Skin epidermis (tissue), 12 donors: ENCODE measurements around the gene RASA2.
A peak's percentile ranks its signal among the peaks of the same experiment; 100 is the strongest.

Source experiments
- H3K27ac ChIP-seq, 21 experiments: fragments of 200-600 bp; sonication (generic) in 11 of 21; one replicate each; pipeline ENCODE4 v1.5.0; 2020; ENCODE audit warnings: mild to moderate bottlenecking in 3 of 21, inconsistent platforms in 2 of 21, moderate library complexity in 2 of 21
- H3K4me3 ChIP-seq, 7 experiments: fragments of 200-600 bp; sonication (generic) in 2 of 7; one replicate each; pipeline ENCODE4 v1.5.0; 2020; ENCODE audit warnings: inconsistent platforms in 2 of 7, mild to moderate bottlenecking in 2 of 7, moderate library complexity in 1 of 7

Gene RASA2

DNA sequence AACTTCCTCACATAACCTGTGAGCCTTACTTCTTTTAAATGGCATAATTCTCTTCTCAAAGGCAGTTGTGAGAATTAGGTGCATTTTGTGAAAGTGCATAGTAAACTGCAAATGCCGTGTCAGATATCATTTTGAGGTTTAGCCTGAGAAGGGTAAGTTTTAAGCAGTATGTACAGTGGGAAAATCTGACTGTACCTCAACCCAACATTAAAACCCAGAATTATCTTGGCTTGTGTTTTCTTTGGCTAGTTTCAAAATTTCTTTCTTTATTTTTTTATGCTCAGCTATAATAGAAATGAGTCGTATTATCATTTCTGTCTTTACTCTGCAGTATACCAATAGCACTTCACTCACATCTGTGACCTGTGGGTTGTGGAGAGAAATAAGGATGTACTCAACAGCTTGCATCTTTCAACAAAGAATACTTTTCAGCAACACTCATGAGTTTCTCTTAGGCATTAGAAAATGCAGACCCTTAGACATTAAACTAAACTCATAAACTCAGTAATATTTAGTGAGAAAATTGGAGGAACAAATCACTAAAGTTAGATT, 65.7 kb downstream of the RASA2 start:
- peak overlapping the region in 4 of 21 experiments; percentile 7 to 62 (median 44) for H3K27ac ChIP-seq
- no peak overlapping the region for H3K4me3 ChIP-seq

DNA sequence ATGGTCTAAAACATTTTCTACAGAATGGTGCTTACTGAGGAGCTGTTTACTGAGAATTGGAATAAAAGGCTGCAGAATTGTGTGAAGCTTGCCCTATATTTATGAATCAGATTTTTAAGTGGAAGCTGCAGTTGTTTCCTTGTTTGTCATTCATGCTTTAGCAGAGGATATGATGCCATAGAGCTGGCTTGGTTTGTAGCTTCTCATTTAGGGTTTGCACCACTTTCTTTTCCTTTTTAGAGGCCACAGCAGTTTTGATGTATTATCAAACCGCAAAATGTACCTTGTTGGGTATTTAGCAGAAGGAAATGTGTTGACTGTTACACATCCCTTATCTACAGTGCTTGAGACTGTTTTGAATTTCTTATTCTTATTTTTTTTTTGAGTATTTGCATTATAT, 66.2 kb downstream of the RASA2 start:
- H3K4me3 ChIP-seq = no peak overlapping the region
- peak overlapping the region in 4 of 21 experiments; percentile 3 to 37 (median 20) for H3K27ac ChIP-seq

DNA sequence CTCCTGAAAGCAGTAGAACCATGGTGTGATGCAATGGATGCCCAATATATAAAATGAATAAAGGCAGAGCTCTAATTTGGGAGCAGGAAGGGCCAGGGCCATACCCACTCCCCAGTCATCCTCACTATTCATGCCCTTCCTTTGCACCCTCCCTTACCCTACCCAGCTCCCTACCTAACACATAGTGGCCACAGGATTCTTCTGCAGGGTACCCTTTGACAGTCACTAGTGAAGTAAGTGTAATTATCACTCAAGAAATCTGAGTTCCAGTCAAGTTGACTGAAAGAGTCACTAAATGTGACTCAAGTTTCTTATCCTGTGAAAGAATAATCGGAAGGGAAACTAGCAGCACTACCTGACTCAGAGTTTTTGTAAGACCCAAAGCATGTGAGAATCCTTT, 69.2 kb downstream of the RASA2 start:
- no peak overlapping the region for H3K27ac ChIP-seq
- H3K4me3 ChIP-seq = no peak overlapping the region

DNA sequence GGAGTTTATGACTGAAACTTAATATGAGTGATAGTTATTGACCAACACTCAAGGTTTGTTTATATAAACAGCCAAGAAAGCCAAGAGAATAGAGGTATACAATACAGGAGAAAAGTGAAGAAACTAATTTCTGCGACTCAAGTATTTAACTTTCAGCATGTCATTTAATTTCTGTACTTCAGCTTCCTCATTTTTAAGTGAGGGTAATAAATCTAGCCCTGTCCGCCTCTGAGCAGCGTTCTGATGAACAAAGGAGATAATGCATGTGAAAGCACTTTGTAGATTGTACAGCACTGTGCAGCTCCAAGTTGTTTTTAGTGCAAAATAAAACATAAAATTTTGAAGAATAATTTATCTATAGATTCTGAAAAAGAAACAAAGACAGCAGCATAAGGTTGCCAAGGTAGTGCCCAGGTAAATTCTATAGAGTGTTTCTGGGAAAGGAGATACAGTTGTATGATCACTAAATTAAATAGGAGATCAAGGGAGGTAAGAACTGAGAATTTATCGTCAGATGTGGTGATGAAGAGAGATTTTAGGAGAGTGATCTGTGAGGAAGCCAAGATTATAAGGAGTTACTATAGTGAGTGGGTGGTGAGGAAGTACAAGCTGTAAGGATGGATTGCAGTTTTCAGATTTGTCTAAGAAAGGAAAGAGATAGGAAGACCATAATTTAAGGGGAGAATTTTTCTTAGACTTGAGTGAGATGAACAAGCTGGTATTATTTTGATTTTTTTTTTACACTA, 71.3 kb downstream of the RASA2 start:
- Histone ChIP-seq H3K4me3 (no peak overlapping the region), H3K27ac (peak overlapping the region in 3 of 21 experiments; percentile 3 to 43 (median 31))

DNA sequence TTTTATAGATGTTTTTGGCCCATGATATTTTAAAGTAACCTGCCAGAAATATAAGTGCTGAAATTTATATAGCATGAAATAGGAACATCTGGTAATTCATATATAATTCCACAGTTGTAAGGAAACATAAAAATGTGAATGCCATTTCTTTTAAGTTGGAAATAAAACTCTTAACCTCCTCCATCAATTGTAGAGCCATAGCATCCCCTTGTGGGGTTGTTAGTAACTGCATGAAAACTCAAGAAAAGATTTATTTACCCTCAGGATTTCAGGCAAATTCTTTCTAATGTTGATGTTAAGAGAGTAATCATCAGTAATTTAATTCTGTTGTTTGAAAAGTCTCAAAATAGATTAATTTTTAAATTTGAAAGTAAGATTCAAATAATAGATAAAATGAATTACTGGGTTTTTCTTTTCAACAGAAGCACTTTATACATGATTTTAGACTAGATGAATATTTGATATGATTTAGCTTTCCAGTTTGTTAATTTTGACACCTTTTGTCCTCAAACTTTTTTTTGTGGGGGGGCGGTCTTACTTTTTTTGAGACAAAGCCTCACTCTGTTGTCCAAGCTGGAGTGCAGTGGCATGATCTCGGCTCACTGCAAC, 74.7 kb downstream of the RASA2 start:
- H3K27ac ChIP-seq = peak overlapping the region in 1 of 21 experiments; percentile 6
- no peak overlapping the region for H3K4me3 ChIP-seq

DNA sequence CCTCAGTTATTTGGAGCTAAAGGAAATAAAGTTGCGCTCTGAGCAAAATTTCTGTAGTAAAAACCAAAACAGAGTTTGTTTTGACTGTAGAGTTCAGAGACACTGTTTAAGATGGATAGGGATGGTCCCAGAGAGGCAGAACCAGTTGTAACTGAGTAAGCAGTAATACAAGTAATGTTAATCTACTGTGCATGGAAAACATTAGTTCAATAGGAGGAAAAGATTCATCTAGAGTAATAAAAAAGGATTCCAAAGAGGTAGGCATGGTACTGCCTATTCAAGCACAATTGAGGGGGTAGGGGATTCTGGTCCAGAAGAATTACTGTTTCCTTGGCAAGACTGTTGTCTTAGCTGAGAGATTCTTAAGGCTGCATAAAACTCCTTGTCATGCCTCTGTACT, 77.4 kb downstream of the RASA2 start:
- no peak overlapping the region for H3K4me3 ChIP-seq
- H3K27ac ChIP-seq = no peak overlapping the region

DNA sequence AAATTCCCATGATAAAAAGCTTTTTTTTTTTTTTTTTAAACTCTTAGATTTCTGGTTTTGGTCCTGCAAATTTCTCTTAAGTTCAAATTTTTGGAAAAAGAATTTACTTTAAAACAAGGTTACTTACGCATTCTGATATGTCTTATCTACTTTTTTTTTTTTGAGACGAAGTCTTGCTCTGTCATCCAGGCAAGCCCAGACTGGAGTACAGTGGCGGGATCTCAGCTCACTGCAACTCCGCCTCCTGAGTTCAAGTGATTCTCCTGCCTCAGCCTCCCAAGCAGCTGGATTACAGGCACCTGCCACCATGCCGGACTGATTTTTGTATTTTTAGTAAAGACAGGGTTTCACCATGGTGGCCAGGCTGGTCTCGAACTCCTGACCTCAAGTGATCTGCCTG, 83.2 kb downstream of the RASA2 start:
- Histone ChIP-seq H3K4me3 (no peak overlapping the region), H3K27ac (peak overlapping the region in 1 of 21 experiments; percentile 6)

DNA sequence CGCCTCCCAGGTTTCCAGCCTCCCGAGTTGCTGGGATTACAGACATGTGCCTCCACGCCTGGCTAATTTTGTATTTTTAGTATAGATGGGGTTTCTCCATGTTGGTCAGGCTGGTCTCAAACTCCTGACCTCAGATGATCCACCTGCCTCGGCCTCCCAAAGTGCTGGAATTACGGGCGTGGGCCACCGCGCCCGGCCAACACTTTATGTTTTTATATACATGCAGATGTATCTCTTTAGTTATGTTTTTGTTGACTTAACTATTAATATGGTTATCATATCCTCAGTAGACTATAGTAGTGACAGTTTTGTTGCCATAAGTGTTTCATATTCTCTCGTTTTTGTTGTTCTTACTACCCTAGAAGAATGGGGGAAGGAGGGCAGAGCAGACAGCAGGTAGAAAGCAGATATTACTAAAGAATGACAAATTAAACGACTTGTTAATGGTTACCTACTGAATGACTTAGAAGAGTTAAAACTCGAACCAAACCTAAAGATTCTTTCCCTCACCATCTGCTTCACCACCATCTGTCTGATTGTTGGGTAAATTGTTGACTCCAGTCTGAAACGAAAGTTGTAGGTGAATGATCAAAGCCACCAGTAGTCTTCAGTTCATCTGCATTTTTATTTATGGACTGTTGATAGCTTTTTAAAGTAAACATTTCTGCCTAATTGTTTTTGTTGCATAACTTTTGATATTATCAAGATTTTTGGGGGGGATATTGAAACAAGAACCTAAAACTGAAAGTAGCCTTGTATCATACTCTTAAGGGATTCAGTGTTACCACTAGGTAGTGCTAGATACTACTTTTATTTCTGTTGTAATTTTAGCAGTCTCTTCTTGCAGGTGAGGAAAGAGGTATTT, 89.3 kb downstream of the RASA2 start:
- H3K27ac ChIP-seq = no peak overlapping the region
- H3K4me3 ChIP-seq = no peak overlapping the region

DNA sequence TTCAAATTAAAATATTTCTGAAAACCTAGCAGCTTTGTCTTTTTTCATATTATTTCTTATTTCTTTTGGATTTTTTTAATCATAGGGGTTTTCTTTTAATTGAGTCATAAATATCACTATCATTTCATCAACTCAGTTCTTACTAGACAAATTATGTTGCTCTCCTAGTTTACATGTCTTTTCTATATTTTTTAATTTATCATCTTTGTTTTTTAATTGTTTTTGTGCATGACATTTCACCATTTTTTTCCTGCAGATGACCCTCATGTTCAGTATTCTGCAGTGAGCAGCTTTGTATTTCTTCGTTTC, 89.9 kb downstream of the RASA2 start:
- H3K4me3 ChIP-seq = no peak overlapping the region

DNA sequence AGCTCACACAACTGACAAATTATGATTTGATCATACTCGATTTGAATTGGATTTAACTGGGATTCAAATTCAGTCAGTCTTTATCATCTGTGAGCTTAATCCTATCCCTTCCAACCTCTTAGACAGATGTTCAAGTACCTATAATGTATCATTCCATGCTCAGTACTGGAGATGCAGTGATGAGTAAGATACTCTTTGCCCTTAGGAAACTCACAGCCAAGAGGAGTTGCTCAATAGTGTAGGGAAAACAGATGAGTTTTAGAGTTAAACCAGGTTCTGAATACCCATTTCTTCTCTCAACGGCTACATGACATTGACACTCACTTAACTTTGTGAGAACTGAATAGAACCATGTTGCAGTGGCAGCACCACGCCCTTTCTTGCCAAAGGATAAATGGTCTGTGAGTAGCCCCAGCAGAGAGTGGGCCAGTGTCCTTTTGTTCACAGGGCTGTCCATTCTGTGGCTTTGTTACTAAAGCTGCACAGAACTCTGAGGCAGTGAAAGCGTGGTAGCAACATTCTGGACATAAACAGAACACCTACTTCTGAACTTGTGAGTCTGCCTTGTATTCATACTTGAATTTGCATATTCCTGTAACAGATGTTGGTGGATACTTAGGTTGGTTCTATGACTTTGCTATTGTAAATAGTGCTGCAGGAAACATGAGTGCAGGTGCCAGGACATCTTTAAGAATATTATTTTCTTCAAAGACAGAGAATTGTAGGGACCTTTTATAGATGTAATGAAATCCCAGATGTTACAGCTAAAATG, 91.6 kb downstream of the RASA2 start:
- Histone ChIP-seq H3K4me3 (no peak overlapping the region), H3K27ac (no peak overlapping the region)

More for the DNA sequence above, 89.9 kb downstream of the RASA2 start:
- H3K27ac ChIP-seq = no peak overlapping the region

DNA sequence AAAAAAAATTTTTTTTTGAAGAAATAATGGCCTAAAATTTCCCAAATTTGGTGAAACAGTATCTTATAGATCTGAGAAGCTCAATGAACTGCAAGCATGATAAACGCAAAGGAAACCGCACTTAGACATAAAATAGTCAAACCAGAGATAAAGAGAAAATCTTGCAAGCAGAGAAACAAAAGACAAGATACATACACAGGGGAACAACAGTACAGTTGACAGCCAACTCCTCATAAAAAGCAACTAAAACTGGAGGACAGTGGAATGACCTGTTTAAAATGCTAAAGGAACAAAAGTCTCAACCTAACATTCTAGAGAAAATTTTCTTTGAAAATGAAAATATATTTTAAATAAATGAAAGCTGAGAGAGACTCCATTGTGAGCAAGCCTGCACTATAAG, 107.5 kb downstream of the RASA2 start:
- no peak overlapping the region for H3K4me3 ChIP-seq
- no peak overlapping the region for H3K27ac ChIP-seq

DNA sequence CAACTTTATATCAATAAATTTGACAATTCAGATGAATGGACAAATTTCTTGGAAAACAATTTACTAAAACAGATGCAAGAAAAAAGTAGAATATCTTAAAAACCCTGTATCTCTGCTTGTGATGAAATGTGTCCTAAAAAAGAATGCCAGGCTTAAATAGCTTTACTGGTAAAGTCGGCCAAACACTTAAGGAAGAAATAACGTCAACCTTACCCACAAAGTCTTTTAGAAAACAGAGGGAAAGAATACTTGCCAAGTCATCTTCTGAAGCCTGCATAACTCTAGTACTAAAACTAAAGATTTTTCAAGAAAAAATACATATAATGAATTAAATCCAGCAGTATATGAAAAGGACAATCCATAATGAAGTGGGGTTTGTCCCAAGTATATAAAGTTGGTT, 111.1 kb downstream of the RASA2 start:
- Histone ChIP-seq H3K4me3 (no peak overlapping the region), H3K27ac (no peak overlapping the region)

DNA sequence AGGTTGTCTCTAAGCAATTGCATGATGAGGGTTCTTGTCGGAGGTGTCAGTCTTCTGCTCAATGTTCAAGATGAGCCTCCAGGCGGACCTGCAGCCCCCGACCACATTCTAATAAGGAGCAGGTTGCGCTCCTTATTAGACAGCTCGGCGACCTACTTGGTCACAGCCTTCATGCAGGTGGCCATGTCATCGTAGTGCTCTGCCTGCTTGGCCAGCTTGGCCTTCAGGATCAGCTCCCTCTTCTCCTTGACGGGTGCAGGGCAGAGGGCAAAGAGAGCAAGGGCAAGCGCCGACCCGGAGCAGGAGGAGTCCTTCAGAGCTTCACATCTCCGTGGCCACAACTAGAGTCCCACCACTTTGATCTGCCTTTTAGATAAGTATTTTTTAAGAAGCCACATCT, 113.5 kb downstream of the RASA2 start:
- H3K4me3 ChIP-seq = no peak overlapping the region
- H3K27ac ChIP-seq = no peak overlapping the region

DNA sequence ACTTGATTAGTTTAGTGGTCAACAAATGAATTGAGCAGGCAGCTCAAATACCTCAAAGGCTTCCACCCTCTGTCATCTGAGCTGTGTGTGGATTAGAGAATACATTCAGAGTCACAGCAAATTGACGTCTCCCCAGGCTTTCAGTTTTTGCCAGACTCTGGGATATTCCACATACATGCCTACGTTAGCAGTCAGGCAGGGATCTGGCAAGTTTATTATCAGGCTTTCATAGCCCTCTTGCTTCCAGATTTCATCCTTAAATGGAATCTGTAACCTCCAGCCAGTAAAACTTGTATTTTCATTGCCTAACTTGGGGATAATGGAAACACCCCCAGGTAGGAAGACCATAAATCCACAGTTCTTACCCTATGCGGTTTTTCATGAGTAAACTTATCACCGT, 115.9 kb downstream of the RASA2 start:
- Histone ChIP-seq H3K4me3 (no peak overlapping the region), H3K27ac (no peak overlapping the region)

DNA sequence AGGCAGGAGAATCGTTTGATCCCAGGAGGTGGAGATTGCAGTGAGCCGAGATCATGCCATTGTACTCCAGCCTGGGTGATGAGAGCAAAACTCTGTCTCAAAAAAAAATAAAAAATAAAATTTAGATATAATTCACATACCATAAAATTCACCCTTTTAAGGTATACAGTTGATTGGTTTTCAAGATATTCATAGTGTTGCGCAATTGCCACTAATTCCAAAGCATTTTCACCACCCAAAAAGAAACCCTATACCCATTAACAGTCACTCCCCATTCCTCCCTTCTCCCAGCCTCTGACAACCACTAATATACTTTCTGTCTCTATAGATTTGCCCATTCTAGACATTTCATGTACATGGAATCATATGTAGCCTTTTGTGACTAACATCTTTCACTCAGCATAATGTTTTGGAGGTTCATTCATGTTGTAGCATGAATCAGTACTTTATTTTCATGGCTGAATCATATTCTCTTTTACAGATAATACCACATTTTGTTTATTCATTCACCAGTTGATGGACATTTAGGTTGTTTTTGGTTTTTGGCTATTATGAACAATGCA, 116.7 kb downstream of the RASA2 start:
- no peak overlapping the region for H3K4me3 ChIP-seq
- no peak overlapping the region for H3K27ac ChIP-seq

DNA sequence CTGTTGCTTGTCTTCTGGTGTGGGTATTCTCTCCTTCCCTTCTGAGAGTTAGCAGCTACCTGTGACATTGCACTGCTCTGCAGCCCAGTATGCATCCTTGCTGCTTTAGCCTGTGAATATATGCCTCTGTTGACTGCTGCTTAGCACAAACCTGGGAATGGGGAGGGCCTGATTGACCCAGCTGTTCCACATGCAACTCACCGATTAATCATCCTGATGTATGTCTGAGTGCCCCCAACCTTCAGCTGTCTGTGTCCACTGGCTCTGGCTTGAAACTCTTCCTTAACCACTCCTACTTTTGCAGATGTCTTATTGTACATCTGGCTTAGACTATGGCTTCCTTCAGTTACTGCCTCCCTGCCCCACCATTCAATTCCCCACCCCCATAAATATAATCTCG, 119.1 kb downstream of the RASA2 start:
- H3K4me3 ChIP-seq = no peak overlapping the region
- no peak overlapping the region for H3K27ac ChIP-seq

DNA sequence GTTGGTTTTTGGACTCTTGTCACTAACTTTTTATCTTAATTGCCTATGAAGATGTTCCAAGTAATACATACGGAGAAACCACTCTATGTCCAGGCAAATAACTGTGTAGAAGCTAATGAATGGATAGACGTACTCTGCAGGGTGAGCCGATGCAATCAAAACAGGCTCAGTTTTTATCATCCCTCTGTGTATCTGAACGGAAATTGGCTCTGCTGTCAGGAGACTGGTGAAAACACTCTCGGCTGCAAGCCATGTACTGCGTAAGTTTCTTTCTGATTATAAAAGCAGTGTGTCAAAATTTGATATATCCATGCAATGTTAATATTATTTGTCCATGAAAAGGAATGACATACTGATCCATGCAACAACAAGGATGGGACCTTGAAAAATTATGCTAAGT, 121.6 kb downstream of the RASA2 start:
- no peak overlapping the region for H3K4me3 ChIP-seq
- no peak overlapping the region for H3K27ac ChIP-seq

DNA sequence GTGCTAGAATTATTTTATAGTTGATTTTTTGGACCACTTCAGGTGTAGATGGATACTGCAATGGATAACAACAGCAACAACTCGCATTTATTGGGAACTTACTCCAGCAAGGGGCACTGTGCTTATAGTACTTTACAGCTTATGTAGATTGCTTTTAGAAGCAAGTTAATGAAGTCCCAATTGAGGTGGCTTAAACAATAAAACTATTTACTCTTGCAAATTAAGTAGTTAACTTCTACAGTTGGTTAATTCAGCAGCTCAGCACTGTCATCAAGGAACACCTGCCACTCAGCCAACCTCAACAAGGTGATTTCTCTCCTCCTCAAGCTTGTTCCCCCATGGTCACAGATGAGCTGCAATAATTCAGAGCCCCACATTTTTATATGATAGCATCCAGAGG, 124.1 kb downstream of the RASA2 start:
- no peak overlapping the region for H3K27ac ChIP-seq
- no peak overlapping the region for H3K4me3 ChIP-seq

DNA sequence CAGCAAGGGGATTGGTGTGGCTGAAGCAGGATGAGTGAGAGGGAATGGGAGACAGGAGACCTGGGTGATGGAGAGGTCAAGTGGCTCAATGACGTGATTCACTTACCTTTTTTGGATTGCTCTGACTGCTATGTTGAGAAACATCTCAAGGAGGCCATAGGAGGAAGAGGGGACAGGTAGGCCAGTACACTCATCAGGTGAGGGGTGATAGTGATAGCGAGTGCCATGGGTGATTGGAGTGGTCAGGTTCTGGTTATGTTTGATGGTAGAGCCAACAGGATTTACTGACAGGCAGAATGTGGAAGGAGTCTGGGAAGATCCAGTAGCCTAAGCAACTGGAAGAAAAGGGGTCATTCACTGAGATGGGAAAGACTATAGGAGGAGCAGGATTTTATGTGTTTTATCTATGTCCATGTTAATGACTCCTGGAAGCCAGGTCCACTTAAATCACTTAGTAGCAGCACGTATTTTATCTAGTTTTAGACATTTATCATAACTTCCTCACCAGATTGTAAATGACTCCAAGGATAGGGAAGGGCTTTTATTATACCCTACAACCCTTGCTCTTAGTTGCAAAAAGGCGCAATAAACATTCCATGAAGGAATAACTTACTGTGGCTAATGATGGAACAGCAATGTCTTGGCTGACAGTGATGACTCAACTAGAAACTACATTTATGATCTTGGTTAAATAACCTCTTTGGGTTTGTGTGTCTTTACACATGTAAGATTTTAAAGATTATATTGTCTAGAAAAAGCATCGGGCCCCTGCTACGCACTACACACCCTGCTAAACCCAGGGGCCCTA, 131.5 kb downstream of the RASA2 start:
- H3K4me3 ChIP-seq = no peak overlapping the region
- no peak overlapping the region for H3K27ac ChIP-seq
